Adrenal gland (tissue), 5 donors: ENCODE measurements around the gene TRPV2.

ENCODE experiments used
- POLR2A ChIP-seq, 2 donors: fragments of 450-650 bp; IDR thresholded peaks; one replicate each; pipeline ENCODE4 v1.6.1; 2017; ENCODE audit warnings: antibody characterized with exemption in 2 of 2, mild to moderate bottlenecking in 2 of 2, moderate library complexity in 1 of 2
- TF ChIP-seq, protein P1 (sequence below), 6 experiments: fragments of 450-650 bp in 4 of 6; fragments of 200-600 bp in 2 of 6; sonication (generic) in 1 of 6; IDR thresholded peaks; 1 replicate in 5 of 6; 2 replicates in 1 of 6; pipeline versions ENCODE4 v1.5.1 to v1.8.0; 2016 to 2021; ENCODE audit warnings: antibody characterized with exemption in 6 of 6, mild to moderate bottlenecking in 2 of 6, moderate library complexity in 1 of 6
- donor health status: DM: no; HTN: no; CAD: no.

DNA sequence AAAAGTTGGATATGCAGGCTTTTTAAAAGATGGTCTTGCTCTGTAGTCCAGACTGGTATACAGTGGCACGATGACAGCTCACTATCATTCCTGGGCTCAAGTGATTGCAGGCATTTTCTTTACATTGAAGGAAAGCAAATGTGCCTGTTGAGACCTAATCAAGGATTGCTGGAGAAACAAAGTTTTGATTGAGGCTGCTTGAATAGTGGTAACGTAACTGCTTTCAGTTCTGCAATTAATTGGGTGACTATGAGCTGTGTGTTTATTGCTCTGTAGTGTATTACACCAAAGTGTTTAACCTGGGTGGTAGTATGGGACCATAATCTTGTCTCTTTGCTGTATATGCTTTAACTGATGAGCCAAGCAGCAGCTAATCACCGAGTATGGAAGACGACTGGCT lies 32.2 kb upstream of the TRPV2 start:
- TF ChIP-seq, protein P1, sequence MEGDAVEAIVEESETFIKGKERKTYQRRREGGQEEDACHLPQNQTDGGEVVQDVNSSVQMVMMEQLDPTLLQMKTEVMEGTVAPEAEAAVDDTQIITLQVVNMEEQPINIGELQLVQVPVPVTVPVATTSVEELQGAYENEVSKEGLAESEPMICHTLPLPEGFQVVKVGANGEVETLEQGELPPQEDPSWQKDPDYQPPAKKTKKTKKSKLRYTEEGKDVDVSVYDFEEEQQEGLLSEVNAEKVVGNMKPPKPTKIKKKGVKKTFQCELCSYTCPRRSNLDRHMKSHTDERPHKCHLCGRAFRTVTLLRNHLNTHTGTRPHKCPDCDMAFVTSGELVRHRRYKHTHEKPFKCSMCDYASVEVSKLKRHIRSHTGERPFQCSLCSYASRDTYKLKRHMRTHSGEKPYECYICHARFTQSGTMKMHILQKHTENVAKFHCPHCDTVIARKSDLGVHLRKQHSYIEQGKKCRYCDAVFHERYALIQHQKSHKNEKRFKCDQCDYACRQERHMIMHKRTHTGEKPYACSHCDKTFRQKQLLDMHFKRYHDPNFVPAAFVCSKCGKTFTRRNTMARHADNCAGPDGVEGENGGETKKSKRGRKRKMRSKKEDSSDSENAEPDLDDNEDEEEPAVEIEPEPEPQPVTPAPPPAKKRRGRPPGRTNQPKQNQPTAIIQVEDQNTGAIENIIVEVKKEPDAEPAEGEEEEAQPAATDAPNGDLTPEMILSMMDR (IDR thresholded peaks at IDR 0.05): no peak
- no peak for TF ChIP-seq POLR2A (IDR thresholded peaks at IDR 0.05)
